Astrocyte (in vitro differentiated cells and primary cell): ENCODE data around the gene ELMOD3. TPM values are rescaled to one million over a fixed set of nuclear protein-coding genes. Genes with fewer than 3 reads are reported as not detected.

Experiments used
- DNase-seq: peaks from one replicate; pipeline ENCODE4 v3.0.0-alpha.2; 2010; ENCODE audit warnings: low read depth
- FAIRE-seq: peaks from 2 replicates; lab custom pipeline; 2011; peaks lifted over from hg19 to GRCh38; lab: Jason Lieb, UNC
- H2AFZ ChIP-seq: 2 replicates; pipeline ENCODE4 v1.6.0; 2012; ENCODE audit warnings: low read depth, low read length, inconsistent platforms
- H3K27ac ChIP-seq: 2 replicates; pipeline ENCODE4 v1.5.1; 2011; ENCODE audit warnings: low read depth, low read length, inconsistent platforms
- H3K27me3 ChIP-seq: 2 replicates; pipeline ENCODE4 v1.6.0; 2011; ENCODE audit warnings: low read length, inconsistent platforms; ENCODE audit not compliant: insufficient read depth
- H3K36me3 ChIP-seq: 2 replicates; pipeline ENCODE4 v1.5.1; 2011; ENCODE audit warnings: low read length, inconsistent platforms; ENCODE audit not compliant: insufficient read depth
- H3K4me1 ChIP-seq: 2 replicates; pipeline ENCODE4 v1.5.1; 2011; ENCODE audit warnings: low read length, inconsistent platforms; ENCODE audit not compliant: insufficient read depth
- H3K4me2 ChIP-seq: 2 replicates; pipeline ENCODE4 v1.6.0; 2012; ENCODE audit warnings: low read length, inconsistent platforms
- H3K4me3 ChIP-seq: 2 replicates; pipeline ENCODE4 v1.5.1; 2011; ENCODE audit warnings: low read depth, mild to moderate bottlenecking, low read length, inconsistent platforms; ENCODE audit not compliant: insufficient read depth
- H3K79me2 ChIP-seq: 2 replicates; pipeline ENCODE4 v1.6.0; 2012; ENCODE audit warnings: mild to moderate bottlenecking, low read length, inconsistent platforms; ENCODE audit not compliant: insufficient read depth
- H3K9ac ChIP-seq: 2 replicates; pipeline ENCODE4 v1.6.0; 2012; ENCODE audit warnings: mild to moderate bottlenecking, low read length, inconsistent platforms
- H3K9me3 ChIP-seq: 2 replicates; pipeline ENCODE4 v1.5.1; 2012; ENCODE audit warnings: low read depth, mild to moderate bottlenecking, low read length, inconsistent platforms; ENCODE audit not compliant: insufficient read depth
- H4K20me1 ChIP-seq: 2 replicates; pipeline ENCODE4 v1.6.0; 2012; ENCODE audit warnings: low read length, inconsistent platforms; ENCODE audit not compliant: insufficient read depth
- H3K27ac Mint-ChIP-seq: one replicate; pipeline ENCODE4 v1.8.0; 2021; ENCODE audit warnings: mild to moderate bottlenecking, mixed read lengths; ENCODE audit not compliant: unreplicated experiment
- H3K27me3 Mint-ChIP-seq: one replicate; pipeline ENCODE4 v1.8.0; 2021; ENCODE audit warnings: low read depth, mixed read lengths; ENCODE audit not compliant: unreplicated experiment
- H3K36me3 Mint-ChIP-seq: one replicate; pipeline ENCODE4 v1.8.0; 2021; ENCODE audit warnings: low read depth, mixed read lengths; ENCODE audit not compliant: unreplicated experiment
- H3K4me1 Mint-ChIP-seq: one replicate; pipeline ENCODE4 v1.8.0; 2021; ENCODE audit warnings: low read depth, mixed read lengths; ENCODE audit not compliant: unreplicated experiment
- H3K4me3 Mint-ChIP-seq: one replicate; pipeline ENCODE4 v1.8.0; 2021; ENCODE audit warnings: mild to moderate bottlenecking, moderate library complexity, mixed read lengths; ENCODE audit not compliant: unreplicated experiment
- H3K9me3 Mint-ChIP-seq: one replicate; pipeline ENCODE4 v1.8.0; 2021; ENCODE audit warnings: mild to moderate bottlenecking, mixed read lengths; ENCODE audit not compliant: unreplicated experiment
- CTCF ChIP-seq: IDR thresholded peaks from 2 replicates; pipeline ENCODE4 v1.5.1; 2011; ENCODE audit warnings: low read depth, mild to moderate bottlenecking, inconsistent platforms, low read length, moderate library complexity; ENCODE audit not compliant: insufficient read depth
- EZH2 ChIP-seq: IDR thresholded peaks from 2 replicates; pipeline ENCODE4 v1.6.1; 2012; ENCODE audit warnings: mild to moderate bottlenecking, low read length, inconsistent platforms; ENCODE audit not compliant: insufficient read depth
- total RNA-seq: library from RNA; stranded (reverse); gene quantifications from 2 replicates; pipeline ENCODE4 v1.2.1, GENCODE V29; 2021

ELMOD3 gene
- total RNA-seq, 1 donor from 2014 or later = 11.7 TPM

DNA sequence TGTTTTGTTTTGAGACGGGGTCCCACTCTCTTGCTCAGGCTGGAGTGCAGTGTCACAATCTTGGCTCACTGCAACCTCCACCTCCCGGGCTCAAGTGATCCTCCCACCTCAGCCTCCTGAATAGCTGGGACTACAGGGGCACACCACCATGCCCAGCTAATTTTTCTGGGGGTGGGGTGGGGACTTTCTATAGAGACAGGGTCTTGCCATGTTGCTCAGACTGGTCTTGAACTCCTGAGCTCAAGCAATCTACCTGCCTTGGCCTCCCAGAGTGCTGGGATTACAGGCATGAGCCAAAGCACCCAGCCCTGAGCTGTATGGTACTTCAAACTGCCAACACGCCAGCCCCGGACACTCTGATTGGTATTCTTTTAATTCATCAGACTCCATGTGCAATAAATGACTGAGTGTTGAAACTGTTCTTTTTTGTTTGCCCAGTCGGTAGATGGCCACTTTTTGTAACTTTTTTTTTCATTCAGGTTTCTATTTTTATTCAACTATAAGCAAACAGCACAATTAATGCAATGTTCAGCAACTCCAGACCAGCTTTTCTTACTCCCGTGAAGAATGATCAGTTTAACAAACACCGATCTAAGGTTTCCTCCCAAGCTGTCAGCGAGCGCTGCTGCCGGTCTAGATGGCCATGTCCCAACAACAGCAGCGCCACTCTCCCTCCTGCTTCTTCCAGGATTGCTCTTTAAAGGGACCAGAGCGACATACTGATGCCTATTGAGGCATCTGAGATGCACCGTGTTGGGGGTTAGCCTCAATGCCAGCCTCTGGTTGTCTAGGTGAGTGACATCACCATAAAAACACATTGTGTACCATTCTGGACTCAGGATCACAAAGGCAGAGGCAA is 14.3 kb upstream of the ELMOD3 start:
- Mint-ChIP-seq H3K4me1 (peaks cover 5% of the 10 kb centered on the region), H3K27me3 (no peaks in the 10 kb centered on the region), H3K27ac (no peak overlapping the region), H3K9me3 (no peaks in the 10 kb centered on the region), H3K4me3 (no peak overlapping the region), H3K36me3 (peaks cover 17% of the 10 kb centered on the region)
- H3K9me3 ChIP-seq = no peaks in the 10 kb centered on the region
- peaks cover 2% of the 10 kb centered on the region for H3K36me3 ChIP-seq
- FAIRE-seq = no peak
- no peak overlapping the region for H3K4me3 ChIP-seq
- H3K79me2 ChIP-seq = no peaks in the 10 kb centered on the region
- no peak overlapping the region for H3K27ac ChIP-seq
- H3K27me3 ChIP-seq = peaks cover 4% of the 10 kb centered on the region
- peaks cover 3% of the 10 kb centered on the region for H3K4me1 ChIP-seq
- DNase-seq = no peak
- TF ChIP-seq EZH2 = no peak
- TF ChIP-seq CTCF = no peak
- H3K9ac ChIP-seq = no peak overlapping the region
- H2AFZ ChIP-seq = peak overlapping the region; percentile 2
- H3K4me2 ChIP-seq = peak overlapping the region; percentile 71
- no peaks in the 10 kb centered on the region for H4K20me1 ChIP-seq

- no peak overlapping the region for H3K27ac Mint-ChIP-seq
- DNase-seq = no peak
- no peak overlapping the region for H3K9ac ChIP-seq
- H3K79me2 ChIP-seq = no peaks in the 10 kb centered on the region
- H3K4me1 Mint-ChIP-seq = peaks cover 5% of the 10 kb centered on the region
- peaks cover 4% of the 10 kb centered on the region for H3K27me3 ChIP-seq
- no peak overlapping the region for H3K27ac ChIP-seq
- no peaks in the 10 kb centered on the region for H3K27me3 Mint-ChIP-seq
- H2AFZ ChIP-seq = no peak overlapping the region
- TF ChIP-seq EZH2 (no peak), CTCF (no peak)
- no peak overlapping the region for H3K4me2 ChIP-seq
- no peaks in the 10 kb centered on the region for H3K9me3 Mint-ChIP-seq
- FAIRE-seq = no peak
- no peaks in the 10 kb centered on the region for H4K20me1 ChIP-seq
- no peak overlapping the region for H3K4me3 Mint-ChIP-seq
- H3K4me1 ChIP-seq = peaks cover 3% of the 10 kb centered on the region
- no peaks in the 10 kb centered on the region for H3K9me3 ChIP-seq
- peaks cover 2% of the 10 kb centered on the region for H3K36me3 ChIP-seq
- no peak overlapping the region for H3K4me3 ChIP-seq
- peaks cover 17% of the 10 kb centered on the region for H3K36me3 Mint-ChIP-seq
Measured at GRCh38 chr2:85341269-85342029, 13.1 kb upstream of the ELMOD3 start.
